Measurements from ENCODE around the gene TXLNB. TPM values are rescaled to one million over a fixed set of nuclear protein-coding genes. Genes with fewer than 3 reads are reported as not detected.
"Not testable (repeated sequence)": the region's sequence is repeated elsewhere in the genome, so short reads cannot be mapped to it uniquely, and the experiment has no call there.

TXLNB gene
- total RNA-seq, 1 experiment from 2014 or later, result 0.07 TPM

GRCh38 chr6:139231206-139231605 lies 60.6 kb downstream of the TXLNB start:
- Mint-ChIP-seq H3K27me3 (ENCODE audit: unreplicated experiment) (no peaks in the 10 kb centered on the region), H3K36me3 (ENCODE audit: insufficient read depth, unreplicated experiment) (no peaks in the 10 kb centered on the region), H3K9me3 (ENCODE audit: low read depth, unreplicated experiment) (peaks cover 3% of the 10 kb centered on the region), H3K4me1 (ENCODE audit: low read depth, unreplicated experiment) (no peaks in the 10 kb centered on the region), H3K4me3 (ENCODE audit: low read depth, unreplicated experiment) (no peak overlapping the region), H3K27ac (ENCODE audit: unreplicated experiment) (no peak overlapping the region)
- TF ChIP-seq CTCF (IDR thresholded peaks at IDR 0.05; ENCODE audit: unreplicated experiment), result no peak
- no peak for DNase-seq
- CTCF ChIA-PET, result no interaction called here
- BruUV-seq (replicated peaks), result no TSS peak
- intact Hi-C loops (cut with micrococcal nuclease; ENCODE audit: unreplicated experiment), result loop anchor here (5.0 kb wide), 1 partner anchor 131 kb away; no protein-coding TSS in a partner anchor

GRCh38 chr6:139230391-139230840 lies 61.4 kb downstream of the TXLNB start:
- intact Hi-C loops (cut with micrococcal nuclease; ENCODE audit: unreplicated experiment), result loop anchor here (5.0 kb wide), 1 partner anchor 132 kb away; no protein-coding TSS in a partner anchor
- no peak overlapping the region for H3K27ac Mint-ChIP-seq (ENCODE audit: unreplicated experiment)
- H3K4me1 Mint-ChIP-seq (ENCODE audit: low read depth, unreplicated experiment), result no peaks in the 10 kb centered on the region
- no peaks in the 10 kb centered on the region for H3K27me3 Mint-ChIP-seq (ENCODE audit: unreplicated experiment)
- H3K36me3 Mint-ChIP-seq (ENCODE audit: insufficient read depth, unreplicated experiment), result no peaks in the 10 kb centered on the region
- H3K4me3 Mint-ChIP-seq (ENCODE audit: low read depth, unreplicated experiment), result no peak overlapping the region
- no TSS peak for BruUV-seq (replicated peaks)
- no peak for TF ChIP-seq CTCF (IDR thresholded peaks at IDR 0.05; ENCODE audit: unreplicated experiment)
- DNase-seq, result no peak
- CTCF ChIA-PET, result no interaction called here
- H3K9me3 Mint-ChIP-seq (ENCODE audit: low read depth, unreplicated experiment), result peaks cover 3% of the 10 kb centered on the region

GRCh38 chr6:139228387-139228786 lies 63.4 kb downstream of the TXLNB start:
- H3K4me1 Mint-ChIP-seq (ENCODE audit: low read depth, unreplicated experiment); CTCF ChIA-PET; BruUV-seq (replicated peaks); H3K36me3 Mint-ChIP-seq (ENCODE audit: insufficient read depth, unreplicated experiment); H3K27ac Mint-ChIP-seq (ENCODE audit: unreplicated experiment); DNase-seq; H3K4me3 Mint-ChIP-seq (ENCODE audit: low read depth, unreplicated experiment); H3K27me3 Mint-ChIP-seq (ENCODE audit: unreplicated experiment); H3K9me3 Mint-ChIP-seq (ENCODE audit: low read depth, unreplicated experiment): not testable (repeated sequence)
- intact Hi-C loops (cut with micrococcal nuclease; ENCODE audit: unreplicated experiment), result loop anchor here (5.0 kb wide), 1 partner anchor 119 kb away; no protein-coding TSS in a partner anchor

GRCh38 chr6:139219746-139220145 lies 72.1 kb downstream of the TXLNB start:
- no peak overlapping the region for H3K27ac Mint-ChIP-seq (ENCODE audit: unreplicated experiment)
- H3K4me3 Mint-ChIP-seq (ENCODE audit: low read depth, unreplicated experiment), result no peak overlapping the region
- no TSS peak for BruUV-seq (replicated peaks)
- DNase-seq, result no peak
- peaks cover 8% of the 10 kb centered on the region for H3K4me1 Mint-ChIP-seq (ENCODE audit: low read depth, unreplicated experiment)
- no peaks in the 10 kb centered on the region for H3K36me3 Mint-ChIP-seq (ENCODE audit: insufficient read depth, unreplicated experiment)
- TF ChIP-seq CTCF (IDR thresholded peaks at IDR 0.05; ENCODE audit: unreplicated experiment), result no peak
- H3K9me3 Mint-ChIP-seq (ENCODE audit: low read depth, unreplicated experiment), result no peaks in the 10 kb centered on the region
- H3K27me3 Mint-ChIP-seq (ENCODE audit: unreplicated experiment), result no peaks in the 10 kb centered on the region
- intact Hi-C loops (cut with micrococcal nuclease; ENCODE audit: unreplicated experiment), result loop anchor here (1.0 kb wide), 1 partner anchor 145 kb away; no protein-coding TSS in a partner anchor
- CTCF ChIA-PET, result interaction anchor here (0.8 to 1.3 kb wide), 5 partner anchors 140 to 155 kb away, joined by 3 to 46 read pairs (median 5); partner anchors contain the start of gene CITED2

GRCh38 chr6:139219271-139219729 lies 72.5 kb downstream of the TXLNB start:
- H3K27ac Mint-ChIP-seq (ENCODE audit: unreplicated experiment), result no peak overlapping the region
- no TSS peak for BruUV-seq (replicated peaks)
- peaks cover 8% of the 10 kb centered on the region for H3K4me1 Mint-ChIP-seq (ENCODE audit: low read depth, unreplicated experiment)
- H3K27me3 Mint-ChIP-seq (ENCODE audit: unreplicated experiment), result no peaks in the 10 kb centered on the region
- peak; percentile 56 for DNase-seq
- CTCF ChIA-PET, result interaction anchor here (0.6 to 1.3 kb wide), 6 partner anchors 121 to 155 kb away, joined by 3 to 46 read pairs (median 4); partner anchors contain the start of gene CITED2
- intact Hi-C loops (cut with micrococcal nuclease; ENCODE audit: unreplicated experiment), result loop anchor here (1.0 kb wide), 1 partner anchor 145 kb away; no protein-coding TSS in a partner anchor
- peak; percentile 40 for TF ChIP-seq CTCF (IDR thresholded peaks at IDR 0.05; ENCODE audit: unreplicated experiment)
- no peaks in the 10 kb centered on the region for H3K36me3 Mint-ChIP-seq (ENCODE audit: insufficient read depth, unreplicated experiment)
- H3K9me3 Mint-ChIP-seq (ENCODE audit: low read depth, unreplicated experiment), result no peaks in the 10 kb centered on the region
- no peak overlapping the region for H3K4me3 Mint-ChIP-seq (ENCODE audit: low read depth, unreplicated experiment)

GRCh38 chr6:139212460-139212859 lies 79.3 kb downstream of the TXLNB start:
- H3K4me1 Mint-ChIP-seq (ENCODE audit: low read depth, unreplicated experiment); H3K27ac Mint-ChIP-seq (ENCODE audit: unreplicated experiment); H3K27me3 Mint-ChIP-seq (ENCODE audit: unreplicated experiment); H3K4me3 Mint-ChIP-seq (ENCODE audit: low read depth, unreplicated experiment); intact Hi-C loops (cut with micrococcal nuclease; ENCODE audit: unreplicated experiment); BruUV-seq (replicated peaks); CTCF ChIA-PET; H3K36me3 Mint-ChIP-seq (ENCODE audit: insufficient read depth, unreplicated experiment); DNase-seq; H3K9me3 Mint-ChIP-seq (ENCODE audit: low read depth, unreplicated experiment): not testable (repeated sequence)

- H3K36me3 Mint-ChIP-seq (ENCODE audit: insufficient read depth, unreplicated experiment); DNase-seq; H3K27me3 Mint-ChIP-seq (ENCODE audit: unreplicated experiment); BruUV-seq (replicated peaks); H3K27ac Mint-ChIP-seq (ENCODE audit: unreplicated experiment); H3K9me3 Mint-ChIP-seq (ENCODE audit: low read depth, unreplicated experiment); H3K4me1 Mint-ChIP-seq (ENCODE audit: low read depth, unreplicated experiment); intact Hi-C loops (cut with micrococcal nuclease; ENCODE audit: unreplicated experiment); CTCF ChIA-PET; H3K4me3 Mint-ChIP-seq (ENCODE audit: low read depth, unreplicated experiment): not testable (repeated sequence)
Measured at GRCh38 chr6:139210766-139211165, 81.0 kb downstream of the TXLNB start.
